ENCODE measurements around the gene PRPF6.

DNA sequence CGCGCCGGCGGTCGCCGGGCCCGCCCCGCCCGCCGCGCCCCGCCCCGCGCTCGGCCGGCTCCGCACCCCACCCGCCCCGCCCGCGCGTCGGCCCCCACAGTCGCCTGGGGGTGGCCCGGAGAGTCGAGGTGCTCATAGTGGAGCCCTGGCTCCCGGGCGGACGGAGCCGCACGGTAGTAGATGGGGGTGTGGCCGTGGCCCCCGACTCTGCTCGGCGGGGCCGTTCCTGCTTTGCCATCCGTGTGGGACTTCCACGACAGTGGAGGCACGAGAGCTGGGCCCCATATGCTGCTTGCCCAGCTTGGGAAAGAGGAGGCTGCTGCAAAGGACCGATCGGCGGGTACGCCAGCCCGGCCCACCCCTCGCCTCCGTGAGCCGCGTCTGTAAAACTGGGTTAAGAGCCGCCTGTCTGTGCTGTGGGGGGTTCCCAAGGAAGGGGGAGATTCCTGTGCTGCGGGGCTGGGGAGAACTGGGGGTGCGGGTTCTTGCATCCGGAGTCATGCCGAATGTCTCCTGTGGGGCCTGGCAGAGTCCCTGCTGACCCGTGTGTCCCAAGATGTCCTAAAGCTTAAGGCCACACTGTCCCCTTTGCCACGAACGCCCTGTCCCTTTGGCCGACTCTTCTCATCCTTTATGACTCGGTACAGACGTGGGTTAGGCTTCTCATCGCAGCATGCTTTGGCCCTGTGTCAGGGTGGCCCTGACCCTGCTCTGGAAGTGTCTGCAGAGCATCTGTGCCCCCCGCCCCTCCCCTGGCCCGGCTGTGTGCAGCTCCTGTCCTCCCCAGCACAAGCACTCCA is 99.3 kb downstream of the PRPF6 start, which contains the start of gene OPRL1:
- no peak for TF ChIP-seq POLR2A (IDR thresholded peaks at IDR 0.05)
- TF ChIP-seq, protein P1, sequence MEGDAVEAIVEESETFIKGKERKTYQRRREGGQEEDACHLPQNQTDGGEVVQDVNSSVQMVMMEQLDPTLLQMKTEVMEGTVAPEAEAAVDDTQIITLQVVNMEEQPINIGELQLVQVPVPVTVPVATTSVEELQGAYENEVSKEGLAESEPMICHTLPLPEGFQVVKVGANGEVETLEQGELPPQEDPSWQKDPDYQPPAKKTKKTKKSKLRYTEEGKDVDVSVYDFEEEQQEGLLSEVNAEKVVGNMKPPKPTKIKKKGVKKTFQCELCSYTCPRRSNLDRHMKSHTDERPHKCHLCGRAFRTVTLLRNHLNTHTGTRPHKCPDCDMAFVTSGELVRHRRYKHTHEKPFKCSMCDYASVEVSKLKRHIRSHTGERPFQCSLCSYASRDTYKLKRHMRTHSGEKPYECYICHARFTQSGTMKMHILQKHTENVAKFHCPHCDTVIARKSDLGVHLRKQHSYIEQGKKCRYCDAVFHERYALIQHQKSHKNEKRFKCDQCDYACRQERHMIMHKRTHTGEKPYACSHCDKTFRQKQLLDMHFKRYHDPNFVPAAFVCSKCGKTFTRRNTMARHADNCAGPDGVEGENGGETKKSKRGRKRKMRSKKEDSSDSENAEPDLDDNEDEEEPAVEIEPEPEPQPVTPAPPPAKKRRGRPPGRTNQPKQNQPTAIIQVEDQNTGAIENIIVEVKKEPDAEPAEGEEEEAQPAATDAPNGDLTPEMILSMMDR (IDR thresholded peaks at IDR 0.05 in 8 of 11, conservative IDR thresholded peaks at IDR 0.05 in 3 of 11) = no peak
- TF ChIP-seq POLR2AphosphoS5 (IDR thresholded peaks at IDR 0.05) = peak in 2 of 3 donors; percentile 5 to 46

All from spleen (tissue), 7 donors.